Measurements from ENCODE around the gene PLCL1.

DNA sequence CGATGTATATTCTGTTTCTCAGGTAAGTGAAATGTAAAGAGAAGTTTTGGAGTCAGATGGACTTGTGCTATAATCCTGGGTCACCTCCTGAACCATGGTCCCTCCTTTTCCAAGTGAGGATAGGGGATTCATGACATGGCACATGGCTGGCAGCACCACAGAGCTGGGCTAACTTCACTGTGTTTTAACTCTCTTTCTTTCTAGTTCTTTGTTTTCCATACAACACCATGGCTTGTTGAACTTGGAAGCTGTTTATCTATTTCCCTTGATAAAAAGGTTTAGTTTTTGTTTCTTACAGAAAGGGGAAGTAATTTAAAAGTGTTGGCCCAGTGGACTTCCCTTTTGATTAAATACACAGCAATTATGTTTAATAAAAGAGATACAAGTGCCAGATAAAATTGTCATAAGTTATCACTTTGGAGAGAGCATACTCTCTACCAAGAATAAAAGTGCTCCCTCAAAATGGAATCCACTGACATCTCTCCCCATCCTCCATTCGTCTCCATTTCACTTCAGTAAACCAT is 90.4 kb downstream of the PLCL1 start:
- TF ChIP-seq MYC (IDR thresholded peaks at IDR 0.05; ENCODE audit: insufficient read depth, insufficient read length, insufficient replicate concordance, low read length, severe bottlenecking) (no peak), CEBPB (IDR thresholded peaks at IDR 0.05; ENCODE audit: borderline replicate concordance in 1 of 2, low read depth in 2 of 2, low read length in 2 of 2) (no peak), POLR2AphosphoS5 (IDR thresholded peaks at IDR 0.05; ENCODE audit: low read length) (no peak), NR2C2 (IDR thresholded peaks at IDR 0.05; ENCODE audit: borderline replicate concordance, control insufficient read depth, insufficient read length, low read depth) (no peak), TARDBP (IDR thresholded peaks at IDR 0.05; ENCODE audit: borderline replicate concordance) (no peak), YY1 (IDR thresholded peaks at IDR 0.05; ENCODE audit: low read depth, low read length) (no peak), POLR2A (IDR thresholded peaks at IDR 0.05; ENCODE audit: low read depth, low read length) (no peak), EZH2 (IDR thresholded peaks at IDR 0.05; ENCODE audit: borderline replicate concordance, control insufficient read depth, low read depth, low read length) (no peak), ZZZ3 (IDR thresholded peaks at IDR 0.05; ENCODE audit: control insufficient read depth, insufficient read length, low read depth) (no peak), SP1 (IDR thresholded peaks at IDR 0.05; ENCODE audit: low read depth, low read length) (no peak), POU2F2 (IDR thresholded peaks at IDR 0.05; ENCODE audit: borderline replicate concordance, low read depth, low read length) (no peak), STAT1 (conservative IDR thresholded peaks at IDR 0.05) (no peak)
- TF ChIP-seq, protein P1, sequence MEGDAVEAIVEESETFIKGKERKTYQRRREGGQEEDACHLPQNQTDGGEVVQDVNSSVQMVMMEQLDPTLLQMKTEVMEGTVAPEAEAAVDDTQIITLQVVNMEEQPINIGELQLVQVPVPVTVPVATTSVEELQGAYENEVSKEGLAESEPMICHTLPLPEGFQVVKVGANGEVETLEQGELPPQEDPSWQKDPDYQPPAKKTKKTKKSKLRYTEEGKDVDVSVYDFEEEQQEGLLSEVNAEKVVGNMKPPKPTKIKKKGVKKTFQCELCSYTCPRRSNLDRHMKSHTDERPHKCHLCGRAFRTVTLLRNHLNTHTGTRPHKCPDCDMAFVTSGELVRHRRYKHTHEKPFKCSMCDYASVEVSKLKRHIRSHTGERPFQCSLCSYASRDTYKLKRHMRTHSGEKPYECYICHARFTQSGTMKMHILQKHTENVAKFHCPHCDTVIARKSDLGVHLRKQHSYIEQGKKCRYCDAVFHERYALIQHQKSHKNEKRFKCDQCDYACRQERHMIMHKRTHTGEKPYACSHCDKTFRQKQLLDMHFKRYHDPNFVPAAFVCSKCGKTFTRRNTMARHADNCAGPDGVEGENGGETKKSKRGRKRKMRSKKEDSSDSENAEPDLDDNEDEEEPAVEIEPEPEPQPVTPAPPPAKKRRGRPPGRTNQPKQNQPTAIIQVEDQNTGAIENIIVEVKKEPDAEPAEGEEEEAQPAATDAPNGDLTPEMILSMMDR (IDR thresholded peaks at IDR 0.05 in 2 of 3, conservative IDR thresholded peaks at IDR 0.05 in 1 of 3; ENCODE audit: control insufficient read depth in 2 of 3, extremely low read depth in 1 of 3, insufficient read depth in 1 of 3, low read depth in 3 of 3, low read length in 3 of 3): no peak
